Transverse colon (tissue), 4 donors: Measurements from ENCODE around the gene TRABD2B. TPM values are rescaled to one million over a fixed set of nuclear protein-coding genes. Genes with fewer than 3 reads are reported as not detected.

Experiments
- DNase-seq: peaks from one replicate; pipeline ENCODE4 v3.0.0-alpha.2; 2019
- H3K27ac ChIP-seq, 4 donors: fragments of 200-600 bp; sonication (generic); 2 replicates each; pipeline ENCODE4 v1.5.1; 2016 to 2018; ENCODE audit warnings: inconsistent platforms in 4 of 4
- H3K27me3 ChIP-seq: fragments of 200-600 bp; sonication (generic); 2 replicates; pipeline ENCODE4 v1.5.1; 2017; ENCODE audit warnings: inconsistent platforms
- H3K36me3 ChIP-seq, 4 donors: fragments of 200-600 bp; sonication (generic); 2 replicates each; pipeline ENCODE4 v1.5.1; 2017 to 2019; ENCODE audit warnings: inconsistent platforms in 4 of 4
- H3K4me1 ChIP-seq, 4 donors: fragments of 200-600 bp; sonication (generic); 2 replicates each; pipeline ENCODE4 v1.5.1; 2017 to 2020; ENCODE audit warnings: inconsistent platforms in 4 of 4
- H3K4me3 ChIP-seq, 4 donors: fragments of 200-600 bp; sonication (generic); 1 replicate in 1 of 4; 2 replicates in 3 of 4; pipeline versions ENCODE4 v1.5.1 to v1.6.1; 2017 to 2019; ENCODE audit warnings: inconsistent platforms in 4 of 4
- H3K9me3 ChIP-seq, 2 donors: fragments of 200-600 bp; sonication (generic); 2 replicates each; pipeline ENCODE4 v1.5.1; 2017 to 2019; ENCODE audit warnings: inconsistent platforms in 2 of 2
- CTCF ChIP-seq, 5 experiments: fragments of 200-600 bp in 3 of 5; fragments of 450-650 bp in 2 of 5; sonication (generic) in 3 of 5; IDR thresholded peaks; 1 replicate in 2 of 5; 2 replicates in 3 of 5; pipeline ENCODE4 v1.5.1; 2016 to 2017; ENCODE audit warnings: antibody characterized with exemption in 5 of 5, inconsistent platforms in 3 of 5, mild to moderate bottlenecking in 2 of 5, moderate library complexity in 1 of 5
- EP300 ChIP-seq: sonication (generic); formaldehyde crosslinking; IDR thresholded peaks from one replicate; pipeline ENCODE4 v1.6.1; 2017; ENCODE audit warnings: antibody characterized with exemption, low read depth
- POLR2A ChIP-seq: fragments of 450-650 bp; IDR thresholded peaks from one replicate; pipeline ENCODE4 v1.6.1; 2016; ENCODE audit warnings: antibody characterized with exemption, mild to moderate bottlenecking, moderate library complexity
- POLR2AphosphoS5 ChIP-seq, 3 donors: sonication (generic); formaldehyde crosslinking; IDR thresholded peaks; one replicate each; pipeline ENCODE4 v1.6.1; 2016; ENCODE audit warnings: antibody characterized with exemption in 3 of 3
- WGBS, 2 donors: methylation state at CpG; one replicate each; pipeline ENCODE4 v1.1.5; 2018; ENCODE audit warnings: low coverage in 1 of 2; 5-methylcytosine and 5-hydroxymethylcytosine counted together
- in situ Hi-C, 4 donors: fragments of 200-750 bp; cut with MboI; loops; one replicate each; pipeline versions ENCODE4 v1.15.0 to v1.15.1; 2017; ENCODE audit warnings: low sequenced_read_pairs in 3 of 4, low pct_ligation_motif_present in 1 of 4, low pct_unique_long_range_greater_than_20kb in 1 of 4
- intact Hi-C: fragments of 100-400 bp; cut with DNase I; formaldehyde crosslinking; loops from one replicate; pipeline ENCODE4 v1.15.1; 2023; ENCODE audit warnings: low total_unique reads
- total RNA-seq, 4 donors: library from RNA; depleted of rRNA; stranded (reverse); fragments of >200 nt; gene quantifications; one replicate each; pipeline ENCODE4 v1.1.0, GENCODE V29; 2016

The TRABD2B gene
- total RNA-seq, 4 donors from 2014 or later = 0.27 to 0.48 (median 0.37) TPM; not detected in 1

- 34 to 43% methylated on average over 3 to 4 of the region's 4 CpGs for WGBS, 2 donors
- H3K27me3 ChIP-seq = no peaks in the 10 kb centered on the region
- no peak for DNase-seq
- no peaks in the 10 kb centered on the region for H3K9me3 ChIP-seq
- H3K27ac ChIP-seq = no peak overlapping the region
- peaks cover 0 to 12% (median 0%) of the 10 kb centered on the region in 4 donors for H3K4me1 ChIP-seq
- no peak overlapping the region for H3K4me3 ChIP-seq
- H3K36me3 ChIP-seq = no peaks in the 10 kb centered on the region
- intact Hi-C loops (no loop called here), in situ Hi-C loops (no loop called here)
- TF ChIP-seq POLR2A (no peak), CTCF (IDR thresholded peaks at IDR 0.05) (no peak), EP300 (no peak), POLR2AphosphoS5 (IDR thresholded peaks at IDR 0.05) (no peak)
Measured at GRCh38 chr1:47944561-47944960, 52.6 kb downstream of the TRABD2B start.

- WGBS, 2 donors = 71% methylated on average over 1 to 3 of the region's 3 CpGs
- Histone ChIP-seq H3K4me1 (peaks cover 0 to 4% (median 0%) of the 10 kb centered on the region in 4 donors), H3K27ac (no peak overlapping the region), H3K36me3 (no peaks in the 10 kb centered on the region), H3K27me3 (no peaks in the 10 kb centered on the region), H3K9me3 (no peaks in the 10 kb centered on the region), H3K4me3 (no peak overlapping the region)
- in situ Hi-C loops (no loop called here), intact Hi-C loops (no loop called here)
- no peak for DNase-seq
- TF ChIP-seq POLR2A = no peak
- no peak for TF ChIP-seq CTCF (IDR thresholded peaks at IDR 0.05)
- TF ChIP-seq EP300 = no peak
- TF ChIP-seq POLR2AphosphoS5 (IDR thresholded peaks at IDR 0.05) = no peak
Measured at GRCh38 chr1:47942240-47942629, 55.0 kb downstream of the TRABD2B start.

- no peaks in the 10 kb centered on the region for H3K9me3 ChIP-seq
- TF ChIP-seq POLR2AphosphoS5 (IDR thresholded peaks at IDR 0.05) (no peak), POLR2A (no peak), CTCF (IDR thresholded peaks at IDR 0.05) (no peak), EP300 (no peak)
- no peaks in the 10 kb centered on the region for H3K27me3 ChIP-seq
- intact Hi-C loops = no loop called here
- no peak for DNase-seq
- H3K36me3 ChIP-seq = no peaks in the 10 kb centered on the region
- 82% methylated on average over 2 of the region's 2 CpGs; no CpG with 5 or more reads in 1 of the 2 donors for WGBS, 2 donors
- no peak overlapping the region for H3K4me3 ChIP-seq
- no peak overlapping the region for H3K27ac ChIP-seq
- in situ Hi-C loops = no loop called here
- H3K4me1 ChIP-seq = peaks cover 0 to 4% (median 0%) of the 10 kb centered on the region in 4 donors
Measured at GRCh38 chr1:47941609-47942239, 55.5 kb downstream of the TRABD2B start.

- H3K27ac ChIP-seq = no peak overlapping the region
- TF ChIP-seq POLR2AphosphoS5 (IDR thresholded peaks at IDR 0.05) (no peak), EP300 (no peak), CTCF (IDR thresholded peaks at IDR 0.05) (no peak), POLR2A (no peak)
- peaks cover 0 to 4% (median 0%) of the 10 kb centered on the region in 4 donors for H3K4me1 ChIP-seq
- in situ Hi-C loops (no loop called here), intact Hi-C loops (no loop called here)
- no peaks in the 10 kb centered on the region for H3K27me3 ChIP-seq
- no peaks in the 10 kb centered on the region for H3K9me3 ChIP-seq
- DNase-seq = no peak
- H3K4me3 ChIP-seq = no peak overlapping the region
- H3K36me3 ChIP-seq = no peaks in the 10 kb centered on the region
- WGBS, 2 donors = 51 to 79% methylated on average over 3 to 5 of the region's 5 CpGs
Measured at GRCh38 chr1:47940779-47941178, 56.4 kb downstream of the TRABD2B start.
